HCT116 (cell line): ENCODE data around the gene PRSS33. TPM values are rescaled to one million over a fixed set of nuclear protein-coding genes. Genes with fewer than 3 reads are reported as not detected.

Source experiments
- ATAC-seq: fragments of 200-7000 bp; cut with Tn5 transposase; 2 replicates; pipeline ENCODE4 v1.9.1; 2020; ENCODE audit warnings: mild to moderate bottlenecking, moderate library complexity
- BruUV-seq: library from RNA; stranded (reverse); fragments of 400-500 nt; replicated peaks from 2 replicates; lab custom pipeline; 2021; lab: Mats Ljungman, UMichigan
- CTCF ChIA-PET: fragments of 300-600 bp; sonication (Branson Sonifier 250); formaldehyde crosslinking; loops from one replicate; lab custom pipeline; 2021; ENCODE audit warnings: antibody characterized with exemption; lab: Charles Lee
- POLR2A ChIA-PET: fragments of 300-600, 350-600 bp; sonication (Branson Sonifier 250); formaldehyde crosslinking; loops from one replicate; lab custom pipeline; 2021; ENCODE audit warnings: antibody characterized with exemption; lab: Charles Lee
- RAD21 ChIA-PET, 2 experiments: fragments of 300-600 bp; sonication (Branson Sonifier 250); formaldehyde crosslinking; loops; one replicate each; lab custom pipeline; 2023; ENCODE audit warnings: low total read pairs in 2 of 2; ENCODE audit not compliant: uncharacterized antibody in 2 of 2, unreplicated experiment in 2 of 2, low non-redundant PET in 1 of 2; lab: Charles Lee
- DNase-seq: peaks from one replicate; pipeline ENCODE4 v3.0.0-alpha.2; 2010; ENCODE audit warnings: low read depth, low spot score
- H2AFZ ChIP-seq: fragments of 200-600 bp; shearing (Covaris generic), sonication (generic); 2 replicates; pipeline ENCODE4 v1.6.1; 2017; ENCODE audit warnings: low read depth, mixed run types, mixed read lengths, antibody characterized with exemption, low read length; ENCODE audit not compliant: poor library complexity, severe bottlenecking
- H3K27ac ChIP-seq: 2 replicates; pipeline ENCODE4 v1.5.1; 2012; ENCODE audit warnings: low read depth, low read length
- H3K27me3 ChIP-seq: fragments of 200-600 bp; sonication (generic); 2 replicates; pipeline ENCODE4 v1.6.1; 2016; ENCODE audit warnings: mixed run types, low read length, mixed read lengths; ENCODE audit not compliant: insufficient read depth
- H3K36me3 ChIP-seq, 2 experiments: fragments of 200-500 bp in 1 of 2; fragments of 200-600 bp in 1 of 2; sonication (Bioruptor generic) in 1 of 2; sonication (generic) in 1 of 2; 2 replicates each; pipeline versions ENCODE4 v1.5.1 to v1.6.1; 2014 to 2016; ENCODE audit warnings: low read length in 2 of 2, inconsistent platforms in 1 of 2, mixed read lengths in 1 of 2, mixed run types in 1 of 2; ENCODE audit not compliant: insufficient read depth in 2 of 2, control insufficient read depth in 1 of 2
- H3K4me1 ChIP-seq, 2 experiments: fragments of 200-600 bp in 1 of 2; sonication (generic) in 1 of 2; 2 replicates each; pipeline versions ENCODE4 v1.5.1 to v1.6.1; 2012 to 2017; ENCODE audit warnings: low read length in 2 of 2, inconsistent platforms in 1 of 2, mild to moderate bottlenecking in 1 of 2, mixed read lengths in 1 of 2, mixed run types in 1 of 2, moderate library complexity in 1 of 2; ENCODE audit not compliant: insufficient read depth in 2 of 2, control insufficient read depth in 1 of 2
- H3K4me2 ChIP-seq: fragments of 200-600 bp; sonication (generic); 2 replicates; pipeline ENCODE4 v1.6.1; 2017; ENCODE audit warnings: mixed run types, low read length, mixed read lengths
- H3K4me3 ChIP-seq, 2 experiments: fragments of 200-600 bp in 1 of 2; sonication (generic) in 1 of 2; replicated peaks in 1 of 2; 2 replicates each; pipeline ENCODE4 v1.5.1; 2011 to 2016; ENCODE audit warnings: low read length in 2 of 2, control low read depth in 1 of 2, low read depth in 1 of 2, mild to moderate bottlenecking in 1 of 2, mixed read lengths in 1 of 2, mixed run types in 1 of 2
- H3K79me2 ChIP-seq: fragments of 200-600 bp; sonication (generic); 2 replicates; pipeline ENCODE4 v1.6.1; 2017; ENCODE audit warnings: mild to moderate bottlenecking, mixed run types, low read length, moderate library complexity, mixed read lengths; ENCODE audit not compliant: insufficient read depth
- H3K9ac ChIP-seq: fragments of 200-600 bp; sonication (generic); 2 replicates; pipeline ENCODE4 v1.6.1; 2016; ENCODE audit warnings: low read length, mixed read lengths
- H3K9me2 ChIP-seq: fragments of 200-600 bp; sonication (generic), shearing (Covaris generic); 2 replicates; pipeline ENCODE4 v1.6.1; 2017; ENCODE audit warnings: mixed run types, mild to moderate bottlenecking, moderate library complexity; ENCODE audit not compliant: insufficient read depth
- H3K9me3 ChIP-seq, 2 experiments: fragments of 200-500 bp in 1 of 2; fragments of 200-600 bp in 1 of 2; sonication (Bioruptor generic) in 1 of 2; sonication (generic) in 1 of 2; 2 replicates each; pipeline ENCODE4 v1.6.1; 2014 to 2017; ENCODE audit warnings: low read length in 2 of 2, mixed read lengths in 2 of 2, inconsistent platforms in 1 of 2, low read depth in 1 of 2, mild to moderate bottlenecking in 1 of 2, mixed run types in 1 of 2, moderate library complexity in 1 of 2; ENCODE audit not compliant: control insufficient read depth in 1 of 2, insufficient read depth in 1 of 2
- H4K20me1 ChIP-seq: fragments of 200-600 bp; sonication (generic), shearing (Covaris generic); 2 replicates; pipeline ENCODE4 v1.6.1; 2017; ENCODE audit warnings: mixed run types, mild to moderate bottlenecking, moderate library complexity; ENCODE audit not compliant: insufficient read depth
- CBX3 ChIP-seq: IDR thresholded peaks from 2 replicates; pipeline ENCODE4 v1.6.1; 2012; ENCODE audit warnings: low read depth
- ELF1 ChIP-seq: IDR thresholded peaks from 2 replicates; pipeline ENCODE4 v1.6.1; 2012; ENCODE audit warnings: low read depth, borderline replicate concordance
- FOSL1 ChIP-seq: IDR thresholded peaks from 2 replicates; pipeline ENCODE4 v1.6.1; 2012; ENCODE audit warnings: low read depth
- JUND ChIP-seq: IDR thresholded peaks from 2 replicates; pipeline ENCODE4 v1.6.1; 2012
- MAX ChIP-seq: IDR thresholded peaks from 2 replicates; pipeline ENCODE4 v1.6.1; 2012
- REST ChIP-seq: IDR thresholded peaks from 2 replicates; pipeline ENCODE4 v1.6.1; 2012; ENCODE audit warnings: low read depth
- TCF7L2 ChIP-seq: IDR thresholded peaks from 2 replicates; pipeline ENCODE4 v1.7.0; 2011; ENCODE audit warnings: borderline replicate concordance, inconsistent platforms; ENCODE audit not compliant: insufficient read depth, insufficient read length; ENCODE audit errors: extremely low read depth
- YY1 ChIP-seq: IDR thresholded peaks from 2 replicates; pipeline ENCODE4 v1.6.1; 2011; ENCODE audit warnings: low read length, low read depth, moderate library complexity, mild to moderate bottlenecking; ENCODE audit not compliant: insufficient replicate concordance; ENCODE audit errors: extremely low read depth
- intact Hi-C: fragments of 100-400 bp; cut with micrococcal nuclease; formaldehyde crosslinking; loops from 2 replicates; pipeline ENCODE4 v1.10.0; 2022
- total RNA-seq: library from RNA; stranded (reverse); gene quantifications from one replicate; pipeline ENCODE4 v1.2.1, GENCODE V29; 2021; ENCODE audit not compliant: unreplicated experiment
- TF ChIP-seq, protein P1 (sequence below), 3 experiments: fragments of 200-600 bp in 1 of 3; sonication (generic) in 1 of 3; IDR thresholded peaks in 2 of 3; conservative IDR thresholded peaks in 1 of 3; 2 replicates each; pipeline ENCODE4 v1.5.1; 2012 to 2017; ENCODE audit warnings: low read depth in 2 of 3, low read length in 2 of 3, antibody characterized with exemption in 1 of 3, borderline replicate concordance in 1 of 3, control low read depth in 1 of 3, mild to moderate bottlenecking in 1 of 3, mixed read lengths in 1 of 3, mixed run types in 1 of 3, moderate library complexity in 1 of 3; ENCODE audit not compliant: insufficient read depth in 1 of 3
- TF ChIP-seq, protein P2 (sequence below): IDR thresholded peaks from 2 replicates; pipeline ENCODE4 v1.6.1; 2011; ENCODE audit warnings: mild to moderate bottlenecking, low read length, moderate library complexity; ENCODE audit not compliant: insufficient replicate concordance; ENCODE audit errors: extremely low read depth

Gene PRSS33
- total RNA-seq, 1 experiment from 2014 or later: not detected

DNA sequence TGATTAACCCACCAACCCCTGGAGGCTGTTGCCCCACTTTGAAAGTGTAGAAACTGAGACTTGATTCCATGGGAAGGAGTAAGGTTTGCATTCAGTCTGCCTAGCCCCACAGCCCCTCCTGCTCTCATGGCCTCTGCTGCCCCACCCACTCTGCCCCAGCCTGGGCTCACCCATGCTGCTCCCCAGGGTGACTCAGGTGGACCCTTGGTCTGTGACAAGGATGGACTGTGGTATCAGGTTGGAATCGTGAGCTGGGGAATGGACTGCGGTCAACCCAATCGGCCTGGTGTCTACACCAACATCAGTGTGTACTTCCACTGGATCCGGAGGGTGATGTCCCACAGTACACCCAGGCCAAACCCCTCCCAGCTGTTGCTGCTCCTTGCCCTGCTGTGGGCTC is 17.4 kb upstream of the PRSS33 start:
- Histone ChIP-seq H3K4me2 (no peak overlapping the region), H3K9me2 (no peaks in the 10 kb centered on the region), H3K4me1 (peaks cover 0 to 3% of the 10 kb centered on the region in 2 experiments; a peak in 1 of 4 replicates), H4K20me1 (no peaks in the 10 kb centered on the region), H3K79me2 (no peaks in the 10 kb centered on the region), H3K9ac (no peak overlapping the region), H3K36me3 (no peaks in the 10 kb centered on the region), H3K27ac (no peak overlapping the region), H3K27me3 (no peaks in the 10 kb centered on the region), H2AFZ (no peak overlapping the region)
- RAD21 ChIA-PET: no interaction called here
- no peak for DNase-seq
- CTCF ChIA-PET: no interaction called here
- no peak for ATAC-seq
- no TSS peak for BruUV-seq
- intact Hi-C loops: no loop called here
- TF ChIP-seq, protein P1, sequence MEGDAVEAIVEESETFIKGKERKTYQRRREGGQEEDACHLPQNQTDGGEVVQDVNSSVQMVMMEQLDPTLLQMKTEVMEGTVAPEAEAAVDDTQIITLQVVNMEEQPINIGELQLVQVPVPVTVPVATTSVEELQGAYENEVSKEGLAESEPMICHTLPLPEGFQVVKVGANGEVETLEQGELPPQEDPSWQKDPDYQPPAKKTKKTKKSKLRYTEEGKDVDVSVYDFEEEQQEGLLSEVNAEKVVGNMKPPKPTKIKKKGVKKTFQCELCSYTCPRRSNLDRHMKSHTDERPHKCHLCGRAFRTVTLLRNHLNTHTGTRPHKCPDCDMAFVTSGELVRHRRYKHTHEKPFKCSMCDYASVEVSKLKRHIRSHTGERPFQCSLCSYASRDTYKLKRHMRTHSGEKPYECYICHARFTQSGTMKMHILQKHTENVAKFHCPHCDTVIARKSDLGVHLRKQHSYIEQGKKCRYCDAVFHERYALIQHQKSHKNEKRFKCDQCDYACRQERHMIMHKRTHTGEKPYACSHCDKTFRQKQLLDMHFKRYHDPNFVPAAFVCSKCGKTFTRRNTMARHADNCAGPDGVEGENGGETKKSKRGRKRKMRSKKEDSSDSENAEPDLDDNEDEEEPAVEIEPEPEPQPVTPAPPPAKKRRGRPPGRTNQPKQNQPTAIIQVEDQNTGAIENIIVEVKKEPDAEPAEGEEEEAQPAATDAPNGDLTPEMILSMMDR (IDR thresholded peaks at IDR 0.05 in 2 of 3, conservative IDR thresholded peaks at IDR 0.05 in 1 of 3; ENCODE audit: borderline replicate concordance in 1 of 3, insufficient read depth in 1 of 3, low read depth in 2 of 3, low read length in 2 of 3): no peak
- TF ChIP-seq YY1: no peak
- TF ChIP-seq, protein P2, sequence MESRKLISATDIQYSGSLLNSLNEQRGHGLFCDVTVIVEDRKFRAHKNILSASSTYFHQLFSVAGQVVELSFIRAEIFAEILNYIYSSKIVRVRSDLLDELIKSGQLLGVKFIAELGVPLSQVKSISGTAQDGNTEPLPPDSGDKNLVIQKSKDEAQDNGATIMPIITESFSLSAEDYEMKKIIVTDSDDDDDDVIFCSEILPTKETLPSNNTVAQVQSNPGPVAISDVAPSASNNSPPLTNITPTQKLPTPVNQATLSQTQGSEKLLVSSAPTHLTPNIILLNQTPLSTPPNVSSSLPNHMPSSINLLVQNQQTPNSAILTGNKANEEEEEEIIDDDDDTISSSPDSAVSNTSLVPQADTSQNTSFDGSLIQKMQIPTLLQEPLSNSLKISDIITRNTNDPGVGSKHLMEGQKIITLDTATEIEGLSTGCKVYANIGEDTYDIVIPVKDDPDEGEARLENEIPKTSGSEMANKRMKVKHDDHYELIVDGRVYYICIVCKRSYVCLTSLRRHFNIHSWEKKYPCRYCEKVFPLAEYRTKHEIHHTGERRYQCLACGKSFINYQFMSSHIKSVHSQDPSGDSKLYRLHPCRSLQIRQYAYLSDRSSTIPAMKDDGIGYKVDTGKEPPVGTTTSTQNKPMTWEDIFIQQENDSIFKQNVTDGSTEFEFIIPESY: no peak
- no peak for TF ChIP-seq ELF1
- no peak for TF ChIP-seq TCF7L2
- no peak for TF ChIP-seq JUND
- TF ChIP-seq CBX3: no peak
- TF ChIP-seq FOSL1: no peak
- TF ChIP-seq MAX: no peak
- no peak for TF ChIP-seq REST
- TF ChIP-seq, all 23 proteins: peak for 0
- Histone ChIP-seq H3K9me3 (peaks cover 0 to 12% of the 10 kb centered on the region in 2 experiments; a peak in 2 of 4 replicates), H3K4me3 (no peak overlapping the region)
- POLR2A ChIA-PET: no interaction called here
